K562 (cell line): Measurements from ENCODE around the gene THSD8. TPM values are rescaled to one million over a fixed set of nuclear protein-coding genes. Genes with fewer than 3 reads are reported as not detected.
A peak's percentile ranks its signal among the peaks of the same experiment; 100 is the strongest.

Experiments used
- BDP1 ChIP-seq: IDR thresholded peaks from 3 replicates; pipeline ENCODE4 v1.6.1; 2011; ENCODE audit not compliant: insufficient read length, insufficient read depth
- FOS ChIP-seq: IDR thresholded peaks from 3 replicates; pipeline ENCODE4 v1.6.1; 2011; ENCODE audit not compliant: insufficient read length; ENCODE audit errors: extremely low read depth
- GATAD2A ChIP-seq: fragments of 450-650 bp; IDR thresholded peaks from 2 replicates; pipeline ENCODE4 v1.6.1; 2017
- HLTF ChIP-seq: fragments of 450-650 bp; IDR thresholded peaks from 2 replicates; pipeline ENCODE4 v1.6.1; 2016
- MEIS2 ChIP-seq: fragments of 450-650 bp; IDR thresholded peaks from 2 replicates; pipeline ENCODE4 v1.6.1; 2014; ENCODE audit warnings: mild to moderate bottlenecking; ENCODE audit not compliant: partially characterized antibody
- PCBP2 ChIP-seq: fragments of 200-400 bp; formaldehyde crosslinking; IDR thresholded peaks from 2 replicates; pipeline ENCODE4 v1.6.1; 2018; ENCODE audit warnings: low read length, low read depth, mild to moderate bottlenecking, moderate library complexity; ENCODE audit not compliant: poor library complexity, severe bottlenecking
- PHTF2 ChIP-seq: fragments of 250-450 bp; sonication (Bioruptor Pico); IDR thresholded peaks from 2 replicates; pipeline ENCODE4 v1.5.0; 2021; ENCODE audit warnings: mild to moderate bottlenecking
- POLR2A ChIP-seq: fragments of 450-650 bp; conservative IDR thresholded peaks from 2 replicates; pipeline ENCODE4 v1.6.1; 2016
- PTBP1 ChIP-seq: fragments of 200-400 bp; formaldehyde crosslinking; IDR thresholded peaks from 2 replicates; pipeline ENCODE4 v1.6.1; 2017; ENCODE audit warnings: low read depth, low read length
- ZBTB17 ChIP-seq: fragments of 450-650 bp; formaldehyde crosslinking; IDR thresholded peaks from 2 replicates; pipeline ENCODE4 v1.4.0; 2020; ENCODE audit warnings: mild to moderate bottlenecking
- ZBTB8A ChIP-seq: fragments of 450-650 bp; IDR thresholded peaks from 2 replicates; pipeline ENCODE4 v1.6.1; 2018; ENCODE audit warnings: mild to moderate bottlenecking, moderate library complexity; ENCODE audit not compliant: partially characterized antibody
- ZEB2 ChIP-seq: fragments of 450-650 bp; IDR thresholded peaks from 2 replicates; pipeline ENCODE4 v1.6.1; 2016
- ZFPM2 ChIP-seq: fragments of 250-450 bp; sonication (Bioruptor Pico); IDR thresholded peaks from 2 replicates; pipeline ENCODE4 v1.5.1; 2022; ENCODE audit warnings: mild to moderate bottlenecking
- ZNF354B ChIP-seq: fragments of 250-450 bp; sonication (Bioruptor Pico); IDR thresholded peaks from 2 replicates; pipeline ENCODE4 v1.4.0; 2020
- ZNF436 ChIP-seq: fragments of 250-450, 450-650 bp; sonication (Bioruptor Pico); formaldehyde crosslinking; IDR thresholded peaks from 2 replicates; pipeline ENCODE4 v1.7.0; 2020; ENCODE audit warnings: mild to moderate bottlenecking
- ZNF75A ChIP-seq: fragments of 450-650 bp; formaldehyde crosslinking; IDR thresholded peaks from 2 replicates; pipeline ENCODE4 v1.4.0; 2020; ENCODE audit warnings: mild to moderate bottlenecking
- ZNF77 ChIP-seq: fragments of 250-450 bp; sonication (Bioruptor Pico); IDR thresholded peaks from 2 replicates; pipeline ENCODE4 v1.5.0; 2020
- ZZZ3 ChIP-seq: fragments of 450-650 bp; IDR thresholded peaks from 2 replicates; pipeline ENCODE4 v1.6.1; 2016; ENCODE audit warnings: antibody characterized with exemption, mild to moderate bottlenecking, moderate library complexity
- polyA plus RNA-seq, 8 experiments: library from polyadenylated mRNA; depleted of rRNA in 4 of 8; stranded (reverse) in 5 of 8; unstranded in 3 of 8; fragments of >200 nt; fragmentation: Nextera tagmentation in 2 of 8; fragmentation: Illumina TruSeq in 1 of 8; extraction: Ambion mirVana in 2 of 8; extraction: Trizol in 1 of 8; gene quantifications; 2 replicates each; pipeline versions ENCODE4 v1.2.1 to v1.2.3, GENCODE V29; 2011 to 2014; ENCODE audit warnings: inconsistent platforms in 1 of 8, missing spikeins in 1 of 8
- total RNA-seq, 7 experiments: library from RNA; depleted of rRNA in 6 of 7; stranded (reverse); fragments of >200 nt in 6 of 7; fragmentation: Illumina TruSeq in 2 of 7; extraction: Trizol in 2 of 7; gene quantifications; 2 replicates each; pipeline versions ENCODE4 v1.2.1 to v1.2.3, GENCODE V29; 2011 to 2021; ENCODE audit warnings: low replicate concordance in 1 of 7
- TF ChIP-seq, protein P1 (sequence below): IDR thresholded peaks from 2 replicates; pipeline ENCODE4 v1.6.1; 2011; ENCODE audit warnings: borderline replicate concordance, low read depth, mild to moderate bottlenecking, moderate library complexity, low read length; ENCODE audit not compliant: insufficient read depth, poor library complexity, severe bottlenecking
- TF ChIP-seq, protein P2 (sequence below): fragments of 250-450 bp; sonication (Bioruptor Pico); IDR thresholded peaks from 2 replicates; pipeline ENCODE4 v1.8.0; 2022; ENCODE audit warnings: inconsistent platforms
- TF ChIP-seq, protein P3 (sequence below): sonication (generic); formaldehyde crosslinking; IDR thresholded peaks from 2 replicates; pipeline ENCODE4 v1.8.0; 2023; ENCODE audit warnings: mild to moderate bottlenecking, missing genetic modification reagents
- TF ChIP-seq, protein P4 (sequence below): sonication (generic); formaldehyde crosslinking; IDR thresholded peaks from 2 replicates; pipeline ENCODE4 v1.8.0; 2022; ENCODE audit warnings: missing genetic modification reagents, mild to moderate bottlenecking, borderline replicate concordance
- TF ChIP-seq, protein P5 (sequence below): sonication (generic); formaldehyde crosslinking; IDR thresholded peaks from 2 replicates; pipeline ENCODE4 v1.9.0; 2022; ENCODE audit warnings: mild to moderate bottlenecking, missing genetic modification reagents

THSD8 gene
- total and polyA plus RNA-seq, 9 of the 15 experiments (the other 6 are each of a cell fraction or from before 2014, with no cell fraction given) = 8.4 to 42.4 (median 19.9) TPM; not detected in 2

DNA sequence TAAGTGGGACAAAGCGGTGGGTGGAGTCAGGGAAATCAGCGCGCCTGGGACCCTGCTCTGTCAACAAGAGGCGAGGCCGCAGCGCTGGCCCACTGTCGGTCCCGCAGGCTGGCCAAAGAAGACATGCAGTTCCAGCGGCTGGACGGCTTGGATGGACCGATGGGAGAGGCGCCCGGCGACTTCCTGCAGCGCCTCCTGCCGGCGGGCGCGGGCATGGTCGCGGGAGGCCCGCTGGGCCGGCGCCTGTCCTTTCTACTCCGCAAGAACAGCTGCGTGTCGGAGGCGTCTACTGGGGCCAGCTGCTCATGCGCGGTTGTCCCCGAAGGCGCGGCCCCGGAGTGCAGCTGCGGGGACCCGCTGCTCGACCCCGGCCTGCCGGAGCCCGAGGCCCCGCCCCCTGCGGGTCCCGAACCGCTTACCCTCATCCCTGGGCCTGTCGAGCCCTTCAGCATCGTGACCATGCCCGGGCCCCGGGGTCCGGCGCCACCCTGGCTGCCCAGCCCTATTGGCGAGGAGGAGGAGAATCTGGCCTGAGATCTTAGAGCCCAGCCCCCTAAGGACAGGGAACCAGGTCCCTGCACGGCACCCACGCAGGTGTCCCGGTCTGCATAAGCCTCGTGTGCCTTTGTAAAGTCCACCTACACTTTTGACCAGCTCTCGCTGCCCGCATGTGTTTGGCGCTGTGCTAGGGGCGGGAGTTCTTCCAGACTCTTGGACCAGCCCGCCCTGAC lies 44.2 kb upstream of the THSD8 start (continued):
- TF ChIP-seq, protein P1, sequence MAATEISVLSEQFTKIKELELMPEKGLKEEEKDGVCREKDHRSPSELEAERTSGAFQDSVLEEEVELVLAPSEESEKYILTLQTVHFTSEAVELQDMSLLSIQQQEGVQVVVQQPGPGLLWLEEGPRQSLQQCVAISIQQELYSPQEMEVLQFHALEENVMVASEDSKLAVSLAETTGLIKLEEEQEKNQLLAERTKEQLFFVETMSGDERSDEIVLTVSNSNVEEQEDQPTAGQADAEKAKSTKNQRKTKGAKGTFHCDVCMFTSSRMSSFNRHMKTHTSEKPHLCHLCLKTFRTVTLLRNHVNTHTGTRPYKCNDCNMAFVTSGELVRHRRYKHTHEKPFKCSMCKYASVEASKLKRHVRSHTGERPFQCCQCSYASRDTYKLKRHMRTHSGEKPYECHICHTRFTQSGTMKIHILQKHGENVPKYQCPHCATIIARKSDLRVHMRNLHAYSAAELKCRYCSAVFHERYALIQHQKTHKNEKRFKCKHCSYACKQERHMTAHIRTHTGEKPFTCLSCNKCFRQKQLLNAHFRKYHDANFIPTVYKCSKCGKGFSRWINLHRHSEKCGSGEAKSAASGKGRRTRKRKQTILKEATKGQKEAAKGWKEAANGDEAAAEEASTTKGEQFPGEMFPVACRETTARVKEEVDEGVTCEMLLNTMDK = peak; percentile 78
- TF ChIP-seq BDP1 (no peak), ZFPM2 (no peak), MEIS2 (no peak), ZNF77 (CRISPR knock-in tag) (no peak), FOS (no peak), GATAD2A (no peak), ZZZ3 (no peak), ZBTB8A (no peak), POLR2A (no peak), ZEB2 (no peak), PHTF2 (no peak), ZNF436 (no peak), ZBTB17 (CRISPR knock-in tag) (no peak), PTBP1 (no peak), ZNF75A (no peak), ZNF354B (no peak), HLTF (no peak), PCBP2 (no peak)
- TF ChIP-seq, protein P2, sequence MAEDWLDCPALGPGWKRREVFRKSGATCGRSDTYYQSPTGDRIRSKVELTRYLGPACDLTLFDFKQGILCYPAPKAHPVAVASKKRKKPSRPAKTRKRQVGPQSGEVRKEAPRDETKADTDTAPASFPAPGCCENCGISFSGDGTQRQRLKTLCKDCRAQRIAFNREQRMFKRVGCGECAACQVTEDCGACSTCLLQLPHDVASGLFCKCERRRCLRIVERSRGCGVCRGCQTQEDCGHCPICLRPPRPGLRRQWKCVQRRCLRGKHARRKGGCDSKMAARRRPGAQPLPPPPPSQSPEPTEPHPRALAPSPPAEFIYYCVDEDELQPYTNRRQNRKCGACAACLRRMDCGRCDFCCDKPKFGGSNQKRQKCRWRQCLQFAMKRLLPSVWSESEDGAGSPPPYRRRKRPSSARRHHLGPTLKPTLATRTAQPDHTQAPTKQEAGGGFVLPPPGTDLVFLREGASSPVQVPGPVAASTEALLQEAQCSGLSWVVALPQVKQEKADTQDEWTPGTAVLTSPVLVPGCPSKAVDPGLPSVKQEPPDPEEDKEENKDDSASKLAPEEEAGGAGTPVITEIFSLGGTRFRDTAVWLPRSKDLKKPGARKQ = no peak
- TF ChIP-seq, protein P3, sequence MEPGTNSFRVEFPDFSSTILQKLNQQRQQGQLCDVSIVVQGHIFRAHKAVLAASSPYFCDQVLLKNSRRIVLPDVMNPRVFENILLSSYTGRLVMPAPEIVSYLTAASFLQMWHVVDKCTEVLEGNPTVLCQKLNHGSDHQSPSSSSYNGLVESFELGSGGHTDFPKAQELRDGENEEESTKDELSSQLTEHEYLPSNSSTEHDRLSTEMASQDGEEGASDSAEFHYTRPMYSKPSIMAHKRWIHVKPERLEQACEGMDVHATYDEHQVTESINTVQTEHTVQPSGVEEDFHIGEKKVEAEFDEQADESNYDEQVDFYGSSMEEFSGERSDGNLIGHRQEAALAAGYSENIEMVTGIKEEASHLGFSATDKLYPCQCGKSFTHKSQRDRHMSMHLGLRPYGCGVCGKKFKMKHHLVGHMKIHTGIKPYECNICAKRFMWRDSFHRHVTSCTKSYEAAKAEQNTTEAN (CRISPR knock-in tag) = no peak
- TF ChIP-seq, protein P4, sequence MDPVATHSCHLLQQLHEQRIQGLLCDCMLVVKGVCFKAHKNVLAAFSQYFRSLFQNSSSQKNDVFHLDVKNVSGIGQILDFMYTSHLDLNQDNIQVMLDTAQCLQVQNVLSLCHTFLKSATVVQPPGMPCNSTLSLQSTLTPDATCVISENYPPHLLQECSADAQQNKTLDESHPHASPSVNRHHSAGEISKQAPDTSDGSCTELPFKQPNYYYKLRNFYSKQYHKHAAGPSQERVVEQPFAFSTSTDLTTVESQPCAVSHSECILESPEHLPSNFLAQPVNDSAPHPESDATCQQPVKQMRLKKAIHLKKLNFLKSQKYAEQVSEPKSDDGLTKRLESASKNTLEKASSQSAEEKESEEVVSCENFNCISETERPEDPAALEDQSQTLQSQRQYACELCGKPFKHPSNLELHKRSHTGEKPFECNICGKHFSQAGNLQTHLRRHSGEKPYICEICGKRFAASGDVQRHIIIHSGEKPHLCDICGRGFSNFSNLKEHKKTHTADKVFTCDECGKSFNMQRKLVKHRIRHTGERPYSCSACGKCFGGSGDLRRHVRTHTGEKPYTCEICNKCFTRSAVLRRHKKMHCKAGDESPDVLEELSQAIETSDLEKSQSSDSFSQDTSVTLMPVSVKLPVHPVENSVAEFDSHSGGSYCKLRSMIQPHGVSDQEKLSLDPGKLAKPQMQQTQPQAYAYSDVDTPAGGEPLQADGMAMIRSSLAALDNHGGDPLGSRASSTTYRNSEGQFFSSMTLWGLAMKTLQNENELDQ (CRISPR knock-in tag) = no peak
- TF ChIP-seq, protein P5, sequence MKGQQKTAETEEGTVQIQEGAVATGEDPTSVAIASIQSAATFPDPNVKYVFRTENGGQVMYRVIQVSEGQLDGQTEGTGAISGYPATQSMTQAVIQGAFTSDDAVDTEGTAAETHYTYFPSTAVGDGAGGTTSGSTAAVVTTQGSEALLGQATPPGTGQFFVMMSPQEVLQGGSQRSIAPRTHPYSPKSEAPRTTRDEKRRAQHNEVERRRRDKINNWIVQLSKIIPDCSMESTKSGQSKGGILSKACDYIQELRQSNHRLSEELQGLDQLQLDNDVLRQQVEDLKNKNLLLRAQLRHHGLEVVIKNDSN (CRISPR knock-in tag) = no peak
